IPS-NIHi7 (cell line): Measurements from ENCODE around the gene BRD9.
"Not testable (repeated sequence)": the region's sequence is repeated elsewhere in the genome, so short reads cannot be mapped to it uniquely, and the experiment has no call there.

Experiments used
- DNase-seq: peaks from one replicate; pipeline ENCODE4 v3.0.0; 2012; ENCODE audit warnings: mixed read lengths; ENCODE audit errors: extremely low spot score

The BRD9 gene

GRCh38 chr5:923281-923873 lies 30.8 kb upstream of the BRD9 start:
- peak; percentile 93 for DNase-seq

DNA sequence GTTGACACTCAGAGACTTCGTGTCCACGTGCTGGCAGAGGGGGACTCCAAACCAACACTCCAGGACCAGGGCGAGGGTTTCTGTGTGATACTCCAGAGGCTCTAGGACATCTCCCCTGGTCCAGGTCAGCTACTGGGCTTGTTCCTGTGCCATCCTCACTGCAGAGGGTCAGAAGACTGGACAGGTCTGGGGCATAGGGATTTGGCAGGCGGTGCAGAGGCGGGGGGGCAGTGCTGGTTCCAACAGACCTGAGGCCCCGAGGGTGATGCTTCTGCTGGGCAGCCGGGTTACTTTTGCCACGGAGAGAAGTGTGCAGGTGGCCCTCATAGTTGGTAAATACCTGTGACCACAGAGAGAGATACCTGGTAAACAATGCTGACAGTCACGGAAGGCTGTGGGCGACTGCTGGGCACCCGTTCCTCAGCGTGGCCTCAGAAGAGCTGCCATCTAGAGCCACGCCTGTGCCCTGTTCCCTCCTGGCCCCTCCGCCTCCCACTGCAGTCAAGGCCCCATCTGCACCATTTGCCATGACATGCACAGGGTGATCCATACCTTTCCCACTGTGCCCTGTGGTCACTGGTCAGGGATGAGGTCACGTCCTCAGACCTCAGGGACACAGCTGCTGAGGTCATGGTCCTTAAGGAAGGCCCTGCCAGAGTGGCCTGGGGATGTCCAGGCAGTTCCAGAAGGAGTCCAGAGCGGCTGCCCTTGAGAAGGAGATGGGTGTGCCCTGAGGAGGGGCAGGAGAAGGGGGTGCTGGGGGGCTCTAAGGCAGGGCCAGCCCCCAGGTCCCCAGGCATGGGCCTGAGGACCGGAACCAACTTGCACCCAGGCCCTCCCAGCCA lies 30.1 kb upstream of the BRD9 start:
- no peak for DNase-seq

DNA sequence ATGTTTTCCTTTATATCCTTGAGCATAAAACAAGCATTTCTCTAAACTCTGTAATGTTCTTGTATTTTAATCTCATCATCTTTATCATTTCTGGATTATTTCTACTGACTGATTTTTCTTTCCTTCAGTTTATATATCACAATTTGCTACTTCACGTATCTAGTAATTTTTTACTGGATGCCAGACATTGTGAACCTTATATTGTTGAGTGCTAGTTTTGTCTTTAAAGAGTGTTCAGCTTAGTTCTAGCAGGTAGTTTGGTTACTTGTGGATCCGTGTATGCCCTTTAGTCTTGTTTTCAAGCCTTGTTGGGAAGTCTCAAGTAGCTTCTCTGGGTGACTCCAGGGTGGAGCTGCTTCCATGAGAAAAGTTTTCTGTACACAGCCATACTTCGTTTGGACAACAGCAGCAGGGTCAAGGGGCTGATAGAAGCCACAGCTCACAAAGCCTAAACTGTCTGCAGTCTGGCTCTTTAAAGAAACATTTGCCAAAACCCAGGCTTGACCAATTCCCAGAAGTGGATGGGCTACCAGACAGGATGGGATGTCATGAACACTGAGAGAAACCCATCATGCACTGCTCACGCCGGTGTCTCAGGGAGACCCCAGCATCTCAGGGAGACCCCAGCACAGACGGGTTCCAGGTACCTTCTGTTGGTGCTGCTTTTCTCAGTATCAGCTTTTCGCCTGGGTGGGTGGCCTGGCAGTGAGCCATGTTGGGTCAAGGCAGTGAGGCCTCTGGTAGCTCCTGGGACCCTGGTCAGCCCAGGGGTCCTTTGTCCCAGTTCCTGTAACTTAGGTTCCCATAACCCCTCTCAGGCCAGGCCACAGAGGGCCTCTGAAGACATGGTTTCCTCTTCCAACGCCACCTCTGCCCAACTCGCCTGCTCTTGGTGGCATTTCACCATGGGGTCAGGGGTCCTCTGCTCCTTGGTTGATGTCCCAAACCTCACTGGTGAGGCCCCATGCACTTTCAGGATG lies 29.1 kb upstream of the BRD9 start:
- no peak for DNase-seq

- no peak for DNase-seq
These were observed 27.7 kb upstream of the BRD9 start for GRCh38 chr5:920321-920720.

GRCh38 chr5:919356-920000 lies 26.9 kb upstream of the BRD9 start:
- peak; percentile 37 for DNase-seq

DNA sequence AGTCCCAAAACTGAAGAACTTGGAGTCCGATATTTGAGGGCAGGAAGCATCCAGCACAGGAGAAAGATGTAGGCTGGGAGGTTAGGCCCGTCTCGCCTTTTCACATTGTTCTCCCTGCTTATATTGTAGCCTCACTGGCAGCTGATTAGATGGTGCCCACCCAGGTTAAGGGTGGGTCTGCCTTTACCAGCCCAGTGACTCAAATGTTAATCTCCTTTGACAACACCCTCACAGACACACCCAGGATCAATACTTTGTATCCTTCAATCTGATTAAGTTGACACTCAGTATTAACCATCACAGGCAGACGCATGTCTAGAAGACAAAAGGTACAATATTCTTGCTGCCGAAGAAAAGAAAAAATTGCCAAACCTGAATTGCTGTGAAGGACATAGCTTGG lies 26.1 kb upstream of the BRD9 start:
- not testable (repeated sequence) for DNase-seq

DNA sequence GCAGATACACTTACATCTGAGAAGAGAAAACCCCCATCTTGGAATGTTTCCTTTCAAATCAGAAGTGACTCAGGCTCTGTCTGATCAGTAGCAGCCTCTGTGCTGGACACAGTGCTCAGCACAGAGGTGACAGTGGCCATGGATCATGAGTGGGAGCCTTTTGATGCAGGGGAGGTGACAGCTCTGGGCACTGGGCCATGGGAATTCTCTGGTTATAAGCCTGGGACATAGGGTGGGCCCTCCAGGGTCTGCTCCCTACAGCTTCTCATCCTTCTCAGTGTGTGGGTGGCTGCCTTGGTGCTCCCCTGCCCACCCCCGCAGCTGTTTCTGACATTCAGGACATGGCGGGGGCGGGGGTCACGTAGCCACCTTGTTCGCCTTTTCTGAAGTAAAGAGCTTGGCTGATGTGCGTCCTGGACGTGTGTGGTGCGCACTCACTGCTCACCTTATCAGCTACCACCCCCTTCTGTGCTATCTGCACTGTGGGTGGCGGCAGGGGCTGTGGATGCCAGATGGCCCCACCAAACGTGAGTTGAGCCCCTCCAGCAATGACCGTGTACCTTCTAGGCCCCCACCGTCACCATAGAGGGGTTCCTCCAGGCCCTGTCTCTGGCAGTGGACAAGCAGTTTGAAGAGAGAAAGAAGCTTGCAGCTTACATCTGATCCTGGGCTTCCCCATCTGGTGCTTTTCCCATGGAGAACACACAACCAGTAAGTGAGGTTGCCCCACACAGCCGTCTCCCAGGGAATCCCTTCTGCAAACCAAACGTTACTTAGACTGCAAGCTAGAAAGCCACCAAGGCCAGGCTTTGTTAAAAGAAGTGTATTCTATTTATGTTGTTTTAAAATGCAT lies 24.1 kb upstream of the BRD9 start:
- no peak for DNase-seq

GRCh38 chr5:915946-916345 lies 23.3 kb upstream of the BRD9 start:
- DNase-seq: no peak

- DNase-seq: not testable (repeated sequence)
These were observed 22.7 kb upstream of the BRD9 start for GRCh38 chr5:915346-915745.

GRCh38 chr5:914612-915011 lies 22.0 kb upstream of the BRD9 start:
- DNase-seq: no peak

- DNase-seq: no peak
These were observed 21.6 kb upstream of the BRD9 start for GRCh38 chr5:914174-914573.

DNA sequence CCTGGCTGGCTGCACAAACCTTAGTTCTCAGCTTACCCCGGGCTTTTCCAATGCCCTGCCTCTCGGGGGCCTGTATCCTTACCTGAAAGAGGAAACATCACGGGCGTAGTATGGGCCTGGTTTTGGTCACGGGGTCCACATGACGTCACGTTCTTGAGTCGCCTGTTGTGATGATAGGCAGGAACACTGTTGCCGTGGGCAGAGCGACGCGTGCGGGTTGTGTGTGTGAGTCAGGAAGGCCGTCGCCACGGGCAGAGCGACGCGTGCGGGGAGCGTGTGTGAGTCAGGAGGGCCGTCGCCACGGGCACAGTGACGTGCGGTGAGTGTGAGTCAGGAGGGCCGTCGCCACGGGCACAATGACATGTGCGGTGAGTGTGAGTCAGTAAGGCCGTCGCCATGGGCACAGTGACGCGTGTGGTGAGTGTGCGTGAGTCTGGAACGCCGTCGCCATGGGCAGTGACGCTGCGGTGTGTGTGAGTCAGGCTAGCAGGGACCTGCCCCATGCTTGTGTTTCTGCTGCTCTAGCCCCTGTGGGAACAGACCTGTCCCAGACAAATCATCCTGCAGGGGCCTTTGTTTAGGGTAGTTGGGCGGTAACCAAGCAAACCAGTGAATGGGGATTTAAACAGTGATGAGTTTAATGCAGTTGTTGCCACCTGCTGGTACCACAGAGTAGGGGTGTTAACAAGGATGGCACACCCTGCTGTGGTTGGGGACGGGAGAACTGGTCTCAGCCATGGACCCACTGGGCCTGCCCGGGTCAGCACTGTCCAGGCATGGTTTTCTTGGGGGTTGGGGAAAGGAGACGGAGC lies 19.9 kb upstream of the BRD9 start:
- DNase-seq: no peak

DNA sequence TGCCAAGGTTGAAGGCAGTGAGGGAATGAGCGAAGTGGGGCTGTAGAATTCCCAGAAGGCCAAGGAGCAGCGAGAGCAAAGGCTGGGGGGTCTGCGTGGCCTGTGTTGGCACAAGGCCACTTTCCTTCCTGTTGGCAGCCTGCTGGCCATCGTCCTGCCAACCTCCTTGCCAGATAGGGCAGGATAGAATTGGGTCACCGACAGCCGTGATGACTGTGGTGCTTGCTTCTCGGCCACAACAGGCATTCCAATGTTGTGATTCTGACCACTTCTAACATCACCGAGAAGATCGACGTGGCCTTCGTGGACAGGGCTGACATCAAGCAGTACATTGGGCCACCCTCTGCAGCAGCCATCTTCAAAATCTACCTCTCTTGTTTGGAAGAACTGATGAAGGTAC lies 19.0 kb upstream of the BRD9 start:
- no peak for DNase-seq

- DNase-seq: no peak
These were observed 18.2 kb upstream of the BRD9 start for GRCh38 chr5:910769-911160.

DNA sequence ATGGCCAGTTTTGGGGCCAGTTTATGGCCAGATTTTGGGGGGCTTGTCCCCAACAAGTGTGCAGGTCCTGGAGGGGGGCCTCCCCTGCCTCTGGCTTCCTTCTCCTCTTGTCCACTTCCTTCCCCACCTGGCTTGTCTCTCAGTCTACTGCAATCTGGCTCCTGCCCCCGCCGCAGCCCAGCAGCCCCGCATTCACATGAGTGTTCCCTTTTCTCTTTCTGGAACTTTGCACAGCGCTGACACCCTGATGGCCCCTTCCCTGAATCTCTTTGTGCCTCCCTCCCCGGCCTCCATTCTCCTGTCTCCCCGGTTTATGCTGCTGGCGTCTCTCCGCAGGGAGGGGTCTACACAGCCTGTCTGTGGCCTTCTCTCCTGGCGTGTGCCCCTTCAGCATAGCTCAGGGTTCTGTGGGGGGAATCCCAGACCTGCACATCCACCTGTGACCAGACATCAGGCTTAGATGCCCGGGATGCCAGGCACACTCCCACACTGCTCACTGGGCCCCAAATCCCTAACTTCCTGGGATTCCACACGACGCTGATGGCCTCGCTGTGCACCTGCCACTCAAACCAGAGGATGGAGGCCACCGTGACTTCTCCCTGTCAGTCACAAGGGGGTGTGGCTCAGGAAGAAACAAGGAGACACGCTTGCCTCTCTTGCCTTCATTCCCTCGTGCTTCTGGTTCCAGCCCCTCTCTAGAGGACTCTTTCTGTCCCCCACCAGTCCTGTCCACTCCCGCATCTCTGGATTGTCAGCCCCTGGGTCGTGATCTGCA lies 17.6 kb upstream of the BRD9 start:
- no peak for DNase-seq

GRCh38 chr5:909086-909485 lies 16.5 kb upstream of the BRD9 start:
- no peak for DNase-seq

DNA sequence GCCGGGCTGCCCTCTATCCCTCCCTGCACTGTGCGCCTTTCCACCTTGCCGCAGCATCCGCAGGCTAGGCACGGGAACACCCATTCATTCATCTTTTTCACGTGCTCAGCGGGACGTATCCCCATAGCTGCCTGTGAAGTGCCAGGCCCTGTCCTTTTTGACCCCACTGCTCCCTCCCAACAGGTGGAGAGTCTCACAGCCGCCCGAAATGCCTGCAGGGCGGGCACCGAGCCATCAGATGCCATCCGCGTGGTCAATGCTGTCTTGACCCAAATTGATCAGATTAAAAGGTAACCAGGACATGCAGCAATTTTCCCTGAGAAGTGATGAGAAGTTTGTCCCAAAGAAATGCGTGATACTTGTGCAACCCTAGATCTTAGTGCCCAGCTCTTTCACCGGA lies 15.6 kb upstream of the BRD9 start:
- no peak for DNase-seq

DNA sequence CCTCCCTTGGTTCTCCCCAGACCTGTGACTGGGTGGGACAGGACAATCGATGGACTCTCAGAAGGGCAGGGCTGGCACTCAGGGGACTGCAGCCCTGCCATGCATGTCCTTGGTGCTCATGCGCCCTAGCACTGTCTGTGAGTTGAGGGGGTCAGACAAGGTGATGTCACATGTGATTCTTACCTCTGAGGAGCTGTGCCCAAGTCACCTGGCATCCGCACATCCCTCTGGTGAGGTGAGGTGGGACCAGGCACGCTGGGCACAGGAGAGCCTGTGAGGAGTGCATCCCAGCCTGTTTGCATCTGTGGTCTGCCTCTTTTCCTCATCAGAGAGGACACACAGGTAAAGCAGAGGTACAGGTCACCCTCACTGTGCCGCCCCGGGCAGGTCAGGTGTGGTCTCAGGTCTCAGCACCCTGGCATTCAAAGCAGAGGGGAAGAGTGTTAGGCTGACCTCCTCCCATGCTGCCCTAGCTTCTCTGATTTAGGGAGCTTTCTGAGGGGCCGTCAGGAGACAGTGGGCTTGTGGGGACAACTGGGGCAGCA lies 14.8 kb upstream of the BRD9 start:
- DNase-seq: no peak

GRCh38 chr5:905139-905642 lies 12.6 kb upstream of the BRD9 start:
- no peak for DNase-seq
